HEK293 (cell line): ENCODE results near the gene ART1.

Experiments
- CTCF ChIA-PET: fragments of 350-600 bp; formaldehyde crosslinking; extraction: SDS; loops from one replicate; lab custom pipeline; 2021; ENCODE audit warnings: antibody characterized with exemption; lab: Yijun Ruan, JAX
- POLR2A ChIA-PET: fragments of 300-600 bp; formaldehyde crosslinking; extraction: SDS; loops from one replicate; lab custom pipeline; 2020; ENCODE audit warnings: antibody characterized with exemption, inconsistent platforms; lab: Yijun Ruan, JAX
- H3K27ac ChIP-seq: fragments of 200-500 bp; sonication (Bioruptor generic); 2 replicates; pipeline ENCODE4 v1.5.1; 2014; ENCODE audit warnings: low read depth, low read length, control low read depth, inconsistent platforms; ENCODE audit errors: extremely low read depth
- H3K36me3 ChIP-seq, 2 experiments: fragments of 200-500 bp in 1 of 2; sonication (Bioruptor generic) in 1 of 2; 1 replicate in 1 of 2; 2 replicates in 1 of 2; pipeline ENCODE4 v1.5.1; 2014 to 2017; ENCODE audit warnings: inconsistent platforms in 2 of 2, low read length in 2 of 2; ENCODE audit not compliant: control insufficient read depth in 2 of 2, insufficient read depth in 1 of 2
- H3K4me1 ChIP-seq: fragments of 200-500 bp; sonication (Bioruptor generic); 2 replicates; pipeline ENCODE4 v1.5.1; 2014; ENCODE audit warnings: mild to moderate bottlenecking, low read length, inconsistent platforms; ENCODE audit not compliant: control insufficient read depth, insufficient read depth
- H3K4me3 ChIP-seq: 2 replicates; pipeline ENCODE4 v1.5.1; 2011; ENCODE audit warnings: low read depth, mild to moderate bottlenecking, control low read depth, low read length, moderate library complexity
- H3K9me3 ChIP-seq: fragments of 200-500 bp; sonication (Bioruptor generic); 2 replicates; pipeline ENCODE4 v1.5.1; 2014; ENCODE audit warnings: low read depth, low read length, inconsistent platforms; ENCODE audit not compliant: control insufficient read depth, insufficient read depth
- IKZF3 ChIP-seq: fragments of 450-650 bp; IDR thresholded peaks from 2 replicates; pipeline ENCODE4 v1.5.0; 2018; ENCODE audit warnings: missing biosample characterization, mild to moderate bottlenecking, missing genetic modification characterization, moderate library complexity
- PRDM10 ChIP-seq: fragments of 450-650 bp; formaldehyde crosslinking; IDR thresholded peaks from 2 replicates; pipeline ENCODE4 v1.5.1; 2016; ENCODE audit warnings: missing biosample characterization, missing genetic modification characterization
- SCRT2 ChIP-seq: fragments of 450-650 bp; formaldehyde crosslinking; IDR thresholded peaks from 2 replicates; pipeline ENCODE4 v1.5.1; 2016; ENCODE audit warnings: missing biosample characterization, missing genetic modification characterization
- SP3 ChIP-seq: fragments of 450-650 bp; formaldehyde crosslinking; IDR thresholded peaks from 2 replicates; pipeline ENCODE4 v1.5.1; 2016; ENCODE audit warnings: missing biosample characterization, missing genetic modification characterization
- ZBTB26 ChIP-seq: fragments of 450-650 bp; formaldehyde crosslinking; optimal IDR thresholded peaks from 2 replicates; pipeline ENCODE3; 2016; ENCODE audit warnings: missing biosample characterization, mild to moderate bottlenecking, missing genetic modification characterization
- ZNF112 ChIP-seq: fragments of 450-650 bp; formaldehyde crosslinking; IDR thresholded peaks from 2 replicates; pipeline ENCODE4 v1.5.0; 2017; ENCODE audit warnings: missing biosample characterization, missing genetic modification characterization
- ZNF132 ChIP-seq: fragments of 450-650 bp; formaldehyde crosslinking; IDR thresholded peaks from 2 replicates; pipeline ENCODE4 v1.5.1; 2017; ENCODE audit warnings: missing biosample characterization, missing genetic modification characterization, borderline replicate concordance
- ZNF169 ChIP-seq: fragments of 450-650 bp; formaldehyde crosslinking; IDR thresholded peaks from 2 replicates; pipeline ENCODE4 v1.5.1; 2016; ENCODE audit warnings: missing biosample characterization, missing genetic modification characterization
- ZNF239 ChIP-seq: fragments of 450-650 bp; formaldehyde crosslinking; IDR thresholded peaks from 2 replicates; pipeline ENCODE4 v1.5.1; 2016; ENCODE audit warnings: missing biosample characterization, missing genetic modification characterization
- ZNF24 ChIP-seq: fragments of 450-650 bp; formaldehyde crosslinking; IDR thresholded peaks from 2 replicates; pipeline ENCODE4 v1.5.1; 2016; ENCODE audit warnings: missing biosample characterization, missing genetic modification characterization
- ZNF280D ChIP-seq: fragments of 450-650 bp; formaldehyde crosslinking; IDR thresholded peaks from 2 replicates; pipeline ENCODE4 v1.5.1; 2016; ENCODE audit warnings: missing biosample characterization, missing genetic modification characterization
- ZNF302 ChIP-seq: fragments of 450-650 bp; formaldehyde crosslinking; IDR thresholded peaks from 2 replicates; pipeline ENCODE4 v1.5.1; 2016; ENCODE audit warnings: missing biosample characterization, missing genetic modification characterization, low read depth
- ZNF37A ChIP-seq: fragments of 450-650 bp; IDR thresholded peaks from 2 replicates; pipeline ENCODE4 v1.5.1; 2018; ENCODE audit warnings: missing biosample characterization, missing genetic modification characterization
- ZNF48 ChIP-seq: fragments of 450-650 bp; formaldehyde crosslinking; IDR thresholded peaks from 2 replicates; pipeline ENCODE4 v1.5.1; 2016; ENCODE audit warnings: missing biosample characterization, missing genetic modification characterization
- ZNF529 ChIP-seq: fragments of 450-650 bp; formaldehyde crosslinking; IDR thresholded peaks from 2 replicates; pipeline ENCODE4 v1.5.1; 2017; ENCODE audit warnings: missing genetic modification characterization, missing biosample characterization; ENCODE audit not compliant: insufficient replicate concordance
- ZNF561 ChIP-seq: fragments of 450-650 bp; IDR thresholded peaks from 2 replicates; pipeline ENCODE4 v1.5.1; 2018; ENCODE audit warnings: missing biosample characterization, missing genetic modification characterization, borderline replicate concordance
- ZNF610 ChIP-seq: fragments of 450-650 bp; formaldehyde crosslinking; IDR thresholded peaks from 2 replicates; pipeline ENCODE4 v1.5.1; 2016; ENCODE audit warnings: missing biosample characterization, missing genetic modification characterization, borderline replicate concordance
- TF ChIP-seq, protein P1 (sequence below): fragments of 450-650 bp; formaldehyde crosslinking; IDR thresholded peaks from 2 replicates; pipeline ENCODE4 v1.5.1; 2016; ENCODE audit warnings: missing biosample characterization, missing genetic modification characterization
- TF ChIP-seq, protein P2 (sequence below): fragments of 450-650 bp; formaldehyde crosslinking; IDR thresholded peaks from 2 replicates; pipeline ENCODE4 v1.5.1; 2017; ENCODE audit warnings: missing biosample characterization, missing genetic modification characterization

The ART1 gene

DNA sequence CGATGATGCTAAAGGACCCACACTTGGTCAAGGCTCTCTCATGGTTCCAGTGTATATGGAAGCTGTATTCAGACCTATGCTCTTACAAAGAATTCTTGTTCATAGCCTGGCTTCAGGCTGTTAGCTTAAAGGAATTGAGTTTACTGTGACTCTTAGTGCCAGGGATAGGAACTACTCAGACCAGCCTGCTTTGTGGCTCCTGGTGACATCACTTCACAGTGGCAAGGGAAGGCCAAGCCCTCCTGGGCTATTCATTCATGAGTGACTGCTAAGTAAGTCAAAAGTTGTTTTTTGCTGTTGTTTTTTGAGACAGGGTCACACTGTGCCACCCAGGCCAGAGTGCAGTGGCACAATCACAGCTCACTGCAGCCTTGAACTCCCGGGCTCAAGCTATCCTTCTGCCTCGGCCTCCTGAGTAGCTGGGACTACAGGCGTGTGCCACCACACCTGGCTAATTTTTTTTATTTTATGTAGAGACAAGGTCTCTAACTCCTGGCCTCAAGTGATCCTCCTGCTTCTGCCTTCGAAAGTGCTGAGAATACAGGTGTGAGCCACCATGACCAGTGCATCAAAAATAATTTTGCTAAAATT is 12.8 kb upstream of the ART1 start:
- TF ChIP-seq ZNF529 (no peak), ZNF239 (tag by site-specific recombination) (no peak), ZNF24 (no peak), ZNF280D (tag by site-specific recombination) (no peak)
- ChIA-PET POLR2A (interaction anchor here (0.5 kb wide), 1 partner anchor 1162 kb away, joined by 3 read pairs; no protein-coding TSS in a partner anchor), CTCF (interaction anchor here (0.5 to 2.2 kb wide), 4 partner anchors 11 to 89 kb away, joined by 3 to 6 read pairs (median 4); no protein-coding TSS in a partner anchor)
- Histone ChIP-seq H3K27ac (no peak overlapping the region), H3K4me1 (no peaks in the 10 kb centered on the region), H3K9me3 (no peaks in the 10 kb centered on the region), H3K36me3 (no peaks in the 10 kb centered on the region), H3K4me3 (no peak overlapping the region)

GRCh38 chr11:3635641-3636375 is 9.1 kb upstream of the ART1 start:
- Histone ChIP-seq H3K4me3 (no peak overlapping the region), H3K36me3 (no peaks in the 10 kb centered on the region), H3K4me1 (no peaks in the 10 kb centered on the region), H3K9me3 (no peaks in the 10 kb centered on the region), H3K27ac (no peak overlapping the region)
- CTCF ChIA-PET: no interaction called here
- POLR2A ChIA-PET: no interaction called here
- TF ChIP-seq ZNF302 (tag by site-specific recombination): no peak
- no peak for TF ChIP-seq PRDM10
- no peak for TF ChIP-seq ZNF37A
- TF ChIP-seq, protein P1, sequence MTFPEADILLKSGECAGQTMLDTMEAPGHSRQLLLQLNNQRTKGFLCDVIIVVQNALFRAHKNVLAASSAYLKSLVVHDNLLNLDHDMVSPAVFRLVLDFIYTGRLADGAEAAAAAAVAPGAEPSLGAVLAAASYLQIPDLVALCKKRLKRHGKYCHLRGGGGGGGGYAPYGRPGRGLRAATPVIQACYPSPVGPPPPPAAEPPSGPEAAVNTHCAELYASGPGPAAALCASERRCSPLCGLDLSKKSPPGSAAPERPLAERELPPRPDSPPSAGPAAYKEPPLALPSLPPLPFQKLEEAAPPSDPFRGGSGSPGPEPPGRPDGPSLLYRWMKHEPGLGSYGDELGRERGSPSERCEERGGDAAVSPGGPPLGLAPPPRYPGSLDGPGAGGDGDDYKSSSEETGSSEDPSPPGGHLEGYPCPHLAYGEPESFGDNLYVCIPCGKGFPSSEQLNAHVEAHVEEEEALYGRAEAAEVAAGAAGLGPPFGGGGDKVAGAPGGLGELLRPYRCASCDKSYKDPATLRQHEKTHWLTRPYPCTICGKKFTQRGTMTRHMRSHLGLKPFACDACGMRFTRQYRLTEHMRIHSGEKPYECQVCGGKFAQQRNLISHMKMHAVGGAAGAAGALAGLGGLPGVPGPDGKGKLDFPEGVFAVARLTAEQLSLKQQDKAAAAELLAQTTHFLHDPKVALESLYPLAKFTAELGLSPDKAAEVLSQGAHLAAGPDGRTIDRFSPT: no peak
- no peak for TF ChIP-seq ZNF48 (tag by site-specific recombination)
- no peak for TF ChIP-seq ZNF561 (tag by site-specific recombination)
- TF ChIP-seq IKZF3 (tag by site-specific recombination): no peak
- TF ChIP-seq ZNF112 (tag by site-specific recombination): no peak
- no peak for TF ChIP-seq ZNF132
- no peak for TF ChIP-seq SP3 (tag by site-specific recombination)
- no peak for TF ChIP-seq ZNF610
- TF ChIP-seq SCRT2 (tag by site-specific recombination): no peak
- TF ChIP-seq, protein P2, sequence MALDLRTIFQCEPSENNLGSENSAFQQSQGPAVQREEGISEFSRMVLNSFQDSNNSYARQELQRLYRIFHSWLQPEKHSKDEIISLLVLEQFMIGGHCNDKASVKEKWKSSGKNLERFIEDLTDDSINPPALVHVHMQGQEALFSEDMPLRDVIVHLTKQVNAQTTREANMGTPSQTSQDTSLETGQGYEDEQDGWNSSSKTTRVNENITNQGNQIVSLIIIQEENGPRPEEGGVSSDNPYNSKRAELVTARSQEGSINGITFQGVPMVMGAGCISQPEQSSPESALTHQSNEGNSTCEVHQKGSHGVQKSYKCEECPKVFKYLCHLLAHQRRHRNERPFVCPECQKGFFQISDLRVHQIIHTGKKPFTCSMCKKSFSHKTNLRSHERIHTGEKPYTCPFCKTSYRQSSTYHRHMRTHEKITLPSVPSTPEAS (tag by site-specific recombination): no peak
- no peak for TF ChIP-seq ZBTB26
- no peak for TF ChIP-seq ZNF169 (tag by site-specific recombination)
- TF ChIP-seq, all 188 proteins: peak for 0
